Psoas muscle (tissue), 8 donors: Measurements from ENCODE around the gene GOLGA2. TPM values are rescaled to one million over a fixed set of nuclear protein-coding genes. Genes with fewer than 3 reads are reported as not detected.

Experiments used
- ATAC-seq, 4 donors: fragments of 200-7000 bp; cut with Tn5 transposase; one replicate each; pipeline ENCODE4 v1.9.1; 2020; ENCODE audit warnings: moderate library complexity in 3 of 4, mild to moderate bottlenecking in 2 of 4
- DNase-seq, 2 donors: peaks; one replicate each; pipeline ENCODE4 v3.0.0-alpha.2; 2020
- H3K27ac ChIP-seq: fragments of 200-600 bp; one replicate; pipeline ENCODE4 v1.8.0; 2022
- H3K27me3 ChIP-seq, 3 donors: fragments of 200-600 bp in 1 of 3; one replicate each; pipeline versions ENCODE4 v1.6.1 to v1.8.0; 2013 to 2022; ENCODE audit warnings: low read length in 2 of 3, mild to moderate bottlenecking in 2 of 3, moderate library complexity in 1 of 3; ENCODE audit not compliant: insufficient read depth in 3 of 3
- H3K36me3 ChIP-seq, 2 donors: fragments of 200-600 bp in 1 of 2; one replicate each; pipeline versions ENCODE4 v1.6.1 to v1.8.0; 2013 to 2022; ENCODE audit warnings: low read depth in 1 of 2, mild to moderate bottlenecking in 1 of 2, moderate library complexity in 1 of 2; ENCODE audit not compliant: insufficient read depth in 1 of 2
- H3K4me1 ChIP-seq: fragments of 200-600 bp; one replicate; pipeline ENCODE4 v1.8.0; 2022
- H3K4me3 ChIP-seq: fragments of 200-600 bp; one replicate; pipeline ENCODE4 v1.8.0; 2022; ENCODE audit warnings: mild to moderate bottlenecking
- H3K9me3 ChIP-seq: fragments of 200-600 bp; one replicate; pipeline ENCODE4 v1.8.0; 2022
- CTCF ChIP-seq: fragments of 200-600 bp; IDR thresholded peaks from one replicate; pipeline ENCODE4 v1.8.0; 2022; ENCODE audit warnings: antibody characterized with exemption
- WGBS, 3 donors: extraction: QIAGEN DNeasy Blood & Tissue Kit; methylation state at CpG; one replicate each; pipeline versions ENCODE4 v1.1.6 to v1.1.7; 2013; 5-methylcytosine and 5-hydroxymethylcytosine counted together
- intact Hi-C, 2 donors: fragments of 100-400 bp; cut with DNase I; formaldehyde crosslinking; loops; one replicate each; pipeline versions ENCODE4 v1.11.0 to v1.14.2; 2022
- polyA plus RNA-seq, 3 donors: library from polyadenylated mRNA; stranded (reverse); fragments of 200-250 nt; gene quantifications; one replicate each; pipeline ENCODE4 v1.2.3, GENCODE V29; 2013
- total RNA-seq, 4 donors: library from RNA; stranded (reverse); fragmentation: NEBNext Ultra II Directional in 2 of 4; extraction: Animal tissue kit (Norgen Biotek cat#: 25700) in 2 of 4; gene quantifications; one replicate each; pipeline versions ENCODE4 v1.2.1 to v1.2.4, GENCODE V29; 2021 to 2023
- donor health status: healthy with polysubstance abuse.
- donor health status: DM: no; HTN: no; CAD: no; lungs with moderate emphysema.
- donor health status: Bipolar disorder and iron deficiency.
- donor health status: healthy.
- donor health status: DM: yes; HTN: yes; CAD: no.
- donor health status: DM: no; HTN: no; CAD: no.
- donor health status: DM: no; HTN: no; CAD: no.
- donor health status: DM: yes; HTN: yes; CAD: no.

Gene GOLGA2
- total and polyA plus RNA-seq, 7 donors: 57.2 to 85.3 (median 72.4) TPM

GRCh38 chr9:128296340-128297220, 20.8 kb upstream of the GOLGA2 start:
- ATAC-seq (no peak), DNase-seq (no peak)
- TF ChIP-seq CTCF: no peak
- Histone ChIP-seq H3K27me3 (no peaks in the 10 kb centered on the region), H3K4me3 (no peak overlapping the region), H3K27ac (no peak overlapping the region), H3K36me3 (no peaks in the 10 kb centered on the region), H3K4me1 (no peaks in the 10 kb centered on the region), H3K9me3 (no peaks in the 10 kb centered on the region)
- intact Hi-C loops: loop anchor here (5.0 to 10.0 kb wide), 2 partner anchors 46 to 118 kb away; partner anchors contain the start of gene SLC27A4 (in 1 of the 2)
- 89 to 93% (median 91%) methylated on average over 16 of the region's 16 CpGs for WGBS, 3 donors

- no peak for TF ChIP-seq CTCF
Observed at GRCh38 chr9:128294142-128294541, 18.3 kb upstream of the GOLGA2 start.

GRCh38 chr9:128293091-128293490, 17.3 kb upstream of the GOLGA2 start:
- ATAC-seq (no peak), DNase-seq (no peak)
- no peak overlapping the region for H3K4me3 ChIP-seq
- no peak for TF ChIP-seq CTCF
- H3K9me3 ChIP-seq: no peaks in the 10 kb centered on the region
- H3K4me1 ChIP-seq: no peaks in the 10 kb centered on the region
- no peaks in the 10 kb centered on the region for H3K27me3 ChIP-seq
- intact Hi-C loops: loop anchor here in 1 of 2 donors (10.0 kb wide), 1 partner anchor 122 kb away; no protein-coding TSS in a partner anchor
- peaks cover 0 to 10% of the 10 kb centered on the region in 2 donors for H3K36me3 ChIP-seq
- no peak overlapping the region for H3K27ac ChIP-seq
- WGBS, 3 donors: 80 to 87% (median 86%) methylated on average over 4 of the region's 4 CpGs

More at GRCh38 chr9:128294142-128294541, 18.3 kb upstream of the GOLGA2 start:
- ATAC-seq: no peak
- no peaks in the 10 kb centered on the region for H3K9me3 ChIP-seq
- H3K27ac ChIP-seq: no peak overlapping the region
- H3K36me3 ChIP-seq: no peaks in the 10 kb centered on the region
- 82 to 94% (median 91%) methylated on average over 4 of the region's 4 CpGs for WGBS, 3 donors
- no peak overlapping the region for H3K4me3 ChIP-seq
- no peaks in the 10 kb centered on the region for H3K4me1 ChIP-seq
- intact Hi-C loops: loop anchor here in 1 of 2 donors (2.0 to 10.0 kb wide), 2 partner anchors 47 to 121 kb away; partner anchors contain the start of gene SLC27A4
- no peak for DNase-seq
- no peaks in the 10 kb centered on the region for H3K27me3 ChIP-seq

GRCh38 chr9:128292009-128292408, 16.2 kb upstream of the GOLGA2 start:
- 91 to 95% (median 92%) methylated on average over 3 of the region's 3 CpGs for WGBS, 3 donors
- no peak overlapping the region for H3K27ac ChIP-seq
- H3K27me3 ChIP-seq: no peaks in the 10 kb centered on the region
- intact Hi-C loops: loop anchor here in 1 of 2 donors (10.0 kb wide), 1 partner anchor 123 kb away; no protein-coding TSS in a partner anchor
- no peaks in the 10 kb centered on the region for H3K4me1 ChIP-seq
- TF ChIP-seq CTCF: no peak
- no peak for ATAC-seq
- peaks cover 0 to 16% of the 10 kb centered on the region in 2 donors for H3K36me3 ChIP-seq
- DNase-seq: no peak
- no peak overlapping the region for H3K4me3 ChIP-seq
- no peaks in the 10 kb centered on the region for H3K9me3 ChIP-seq
